ENCODE results near the gene YIPF1. TPM values are rescaled to one million over a fixed set of nuclear protein-coding genes. Genes with fewer than 3 reads are reported as not detected.
A peak's percentile ranks its signal among the peaks of the same experiment; 100 is the strongest.

Gene YIPF1
- total and polyA plus RNA-seq, 2 donors (not counting 1 experiment from before 2014, with no cell fraction given), result 13.9 to 15.8 TPM

GRCh38 chr1:53862507-53862906 is 27.1 kb downstream of the YIPF1 start:
- no peaks in the 10 kb centered on the region for H3K27me3 Mint-ChIP-seq
- peak; percentile 78 for ATAC-seq (ENCODE audit: low read depth)
- ChIA-PET CTCF (interaction anchor here (1.2 to 7.7 kb wide), 8 partner anchors 15 to 101 kb away, joined by 3 to 180 read pairs (median 24); partner anchors contain the start of genes IFT25 and LRRC42), POLR2A (interaction anchor here (0.6 kb wide), 1 partner anchor 83 kb away, joined by 3 read pairs; the partner anchor contains the start of gene IFT25)
- H3K27me3 ChIP-seq (replicated peaks in 1 of 4; ENCODE audit: control extremely low read depth in 1 of 4, control insufficient read depth in 3 of 4, insufficient read depth in 4 of 4, low read length in 3 of 4), result no peaks in the 10 kb centered on the region
- peaks cover 5 to 37% of the 10 kb centered on the region in 2 experiments for H3K36me3 ChIP-seq (replicated peaks in 1 of 2; ENCODE audit: control extremely low read depth in 1 of 2, control insufficient read depth in 1 of 2, extremely low read depth in 1 of 2, insufficient read depth in 2 of 2, low read length in 1 of 2)
- no peak overlapping the region for H3K4me3 ChIP-seq (ENCODE audit: control extremely low read depth in 1 of 5, extremely low read depth in 1 of 5, insufficient read depth in 1 of 5, low read depth in 2 of 5, low read length in 4 of 5)
- no peak overlapping the region for H3K27ac ChIP-seq (ENCODE audit: low read length in 2 of 2)
- H4K20me1 ChIP-seq (ENCODE audit: control insufficient read depth, insufficient read depth, low read length, poor library complexity, severe bottlenecking), result no peaks in the 10 kb centered on the region
- WGBS (ENCODE audit: insufficient coverage), result 6% methylated on average over 5 of the region's 7 CpGs
- peak overlapping the region; percentile 14 for H3K4me2 ChIP-seq (replicated peaks; ENCODE audit: low read depth, low read length, poor library complexity, severe bottlenecking)
- peak overlapping the region; percentile 47 for H3K27ac Mint-ChIP-seq
- no peak for DNase-seq
- intact Hi-C loops (cut with micrococcal nuclease), result no loop called here
- no peak overlapping the region for H3K4me3 Mint-ChIP-seq
- H3K4me1 Mint-ChIP-seq, result peaks cover 23% of the 10 kb centered on the region
- H3K4me1 ChIP-seq (ENCODE audit: control insufficient read depth in 2 of 2, insufficient read depth in 2 of 2, low read length in 2 of 2), result peaks cover 10 to 15% of the 10 kb centered on the region in 2 donors
- no peaks in the 10 kb centered on the region for H3K9me3 ChIP-seq (ENCODE audit: control extremely low read depth in 1 of 3, control insufficient read depth in 2 of 3, insufficient read depth in 1 of 3, low read length in 2 of 3)
- H3K9me3 Mint-ChIP-seq (ENCODE audit: insufficient read depth), result no peaks in the 10 kb centered on the region
- TF ChIP-seq, protein P1, sequence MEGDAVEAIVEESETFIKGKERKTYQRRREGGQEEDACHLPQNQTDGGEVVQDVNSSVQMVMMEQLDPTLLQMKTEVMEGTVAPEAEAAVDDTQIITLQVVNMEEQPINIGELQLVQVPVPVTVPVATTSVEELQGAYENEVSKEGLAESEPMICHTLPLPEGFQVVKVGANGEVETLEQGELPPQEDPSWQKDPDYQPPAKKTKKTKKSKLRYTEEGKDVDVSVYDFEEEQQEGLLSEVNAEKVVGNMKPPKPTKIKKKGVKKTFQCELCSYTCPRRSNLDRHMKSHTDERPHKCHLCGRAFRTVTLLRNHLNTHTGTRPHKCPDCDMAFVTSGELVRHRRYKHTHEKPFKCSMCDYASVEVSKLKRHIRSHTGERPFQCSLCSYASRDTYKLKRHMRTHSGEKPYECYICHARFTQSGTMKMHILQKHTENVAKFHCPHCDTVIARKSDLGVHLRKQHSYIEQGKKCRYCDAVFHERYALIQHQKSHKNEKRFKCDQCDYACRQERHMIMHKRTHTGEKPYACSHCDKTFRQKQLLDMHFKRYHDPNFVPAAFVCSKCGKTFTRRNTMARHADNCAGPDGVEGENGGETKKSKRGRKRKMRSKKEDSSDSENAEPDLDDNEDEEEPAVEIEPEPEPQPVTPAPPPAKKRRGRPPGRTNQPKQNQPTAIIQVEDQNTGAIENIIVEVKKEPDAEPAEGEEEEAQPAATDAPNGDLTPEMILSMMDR (IDR thresholded peaks at IDR 0.05), result no peak
- no peak for TF ChIP-seq EZH2 (IDR thresholded peaks at IDR 0.05; ENCODE audit: borderline replicate concordance, insufficient read depth, low read depth, low read length, poor library complexity, severe bottlenecking)
- H3K79me2 ChIP-seq (ENCODE audit: control insufficient read depth, insufficient read depth, low read length), result no peaks in the 10 kb centered on the region
- no peak overlapping the region for H3K9ac ChIP-seq (ENCODE audit: low read length)
- no peak overlapping the region for H2AFZ ChIP-seq (ENCODE audit: insufficient read depth, low read depth, low read length, poor library complexity, severe bottlenecking)

DNA sequence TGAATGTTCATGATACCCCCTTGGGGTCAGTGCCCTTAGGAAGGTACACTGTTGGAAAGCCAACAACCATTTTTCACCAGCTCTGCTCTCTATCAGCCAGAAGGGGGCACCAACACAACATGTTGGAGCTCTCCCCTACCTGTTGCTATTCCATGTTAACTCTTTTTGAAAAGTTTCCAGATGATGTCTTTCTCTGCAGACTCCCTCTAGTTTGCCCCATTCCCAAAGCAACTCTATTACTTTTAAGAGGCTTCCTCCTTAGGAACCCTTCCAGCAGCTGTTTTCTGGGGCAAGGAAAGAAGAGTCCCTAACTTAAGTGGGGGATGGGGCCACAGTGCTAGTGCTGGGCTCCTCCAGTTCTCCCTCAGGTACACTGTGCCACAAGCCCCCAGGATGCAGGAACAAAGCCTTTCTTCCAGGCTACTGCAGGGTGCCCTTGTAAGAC is 28.6 kb downstream of the YIPF1 start:
- H3K4me3 ChIP-seq (ENCODE audit: control extremely low read depth in 1 of 5, extremely low read depth in 1 of 5, insufficient read depth in 1 of 5, low read depth in 2 of 5, low read length in 4 of 5), result no peak overlapping the region
- H3K27me3 Mint-ChIP-seq, result no peaks in the 10 kb centered on the region
- no peak overlapping the region for H3K9ac ChIP-seq (ENCODE audit: low read length)
- H3K4me3 Mint-ChIP-seq, result no peak overlapping the region
- peaks cover 10 to 15% of the 10 kb centered on the region in 2 donors for H3K4me1 ChIP-seq (ENCODE audit: control insufficient read depth in 2 of 2, insufficient read depth in 2 of 2, low read length in 2 of 2)
- no peak overlapping the region for H3K27ac Mint-ChIP-seq
- H3K27me3 ChIP-seq (replicated peaks in 1 of 4; ENCODE audit: control extremely low read depth in 1 of 4, control insufficient read depth in 3 of 4, insufficient read depth in 4 of 4, low read length in 3 of 4), result no peaks in the 10 kb centered on the region
- peaks cover 0 to 43% of the 10 kb centered on the region in 2 experiments for H3K36me3 ChIP-seq (replicated peaks in 1 of 2; ENCODE audit: control extremely low read depth in 1 of 2, control insufficient read depth in 1 of 2, extremely low read depth in 1 of 2, insufficient read depth in 2 of 2, low read length in 1 of 2)
- ATAC-seq (ENCODE audit: low read depth) (peak; percentile 62), DNase-seq (peak; percentile 70)
- no peak overlapping the region for H2AFZ ChIP-seq (ENCODE audit: insufficient read depth, low read depth, low read length, poor library complexity, severe bottlenecking)
- ChIA-PET CTCF (interaction anchor here (0.6 to 7.7 kb wide), 39 partner anchors 9 to 950 kb away, joined by 3 to 180 read pairs (median 4); partner anchors contain the start of genes DIO1, IFT25, LRRC42 and SSBP3), POLR2A (interaction anchor here (0.6 to 0.7 kb wide), 2 partner anchors 24 to 85 kb away, joined by 3 to 4 read pairs; partner anchors contain the start of genes IFT25 and LRRC42)
- H3K4me1 Mint-ChIP-seq, result peaks cover 23% of the 10 kb centered on the region
- no peak overlapping the region for H3K4me2 ChIP-seq (replicated peaks; ENCODE audit: low read depth, low read length, poor library complexity, severe bottlenecking)
- no peak overlapping the region for H3K27ac ChIP-seq (ENCODE audit: low read length in 2 of 2)
- intact Hi-C loops (cut with micrococcal nuclease), result loop anchor here (1.0 kb wide), 4 partner anchors 88 to 949 kb away; no protein-coding TSS in a partner anchor
- no peaks in the 10 kb centered on the region for H3K79me2 ChIP-seq (ENCODE audit: control insufficient read depth, insufficient read depth, low read length)
- H4K20me1 ChIP-seq (ENCODE audit: control insufficient read depth, insufficient read depth, low read length, poor library complexity, severe bottlenecking), result no peaks in the 10 kb centered on the region
- no peaks in the 10 kb centered on the region for H3K9me3 ChIP-seq (ENCODE audit: control extremely low read depth in 1 of 3, control insufficient read depth in 2 of 3, insufficient read depth in 1 of 3, low read length in 2 of 3)
- H3K9me3 Mint-ChIP-seq (ENCODE audit: insufficient read depth), result no peaks in the 10 kb centered on the region
- no peak for TF ChIP-seq EZH2 (IDR thresholded peaks at IDR 0.05; ENCODE audit: borderline replicate concordance, insufficient read depth, low read depth, low read length, poor library complexity, severe bottlenecking)
- TF ChIP-seq, protein P1 (IDR thresholded peaks at IDR 0.05), result peak; percentile 90

All from B cell (primary cell).